HepG2 (cell line): Measurements from ENCODE around the gene HSP90AB1. TPM values are rescaled to one million over a fixed set of nuclear protein-coding genes. Genes with fewer than 3 reads are reported as not detected.
A peak's percentile ranks its signal among the peaks of the same experiment; 100 is the strongest.

Experiments used
- ATF1 ChIP-seq: IDR thresholded peaks from 2 replicates; pipeline ENCODE4 v1.6.1; 2016; ENCODE audit warnings: mild to moderate bottlenecking, control low read depth
- EP300 ChIP-seq, 3 experiments: sonication (generic) in 1 of 3; formaldehyde crosslinking in 1 of 3; IDR thresholded peaks; 2 replicates each; pipeline versions ENCODE4 v1.5.1 to v1.6.1; 2011 to 2020; ENCODE audit warnings: low read depth in 2 of 3, low read length in 2 of 3, borderline replicate concordance in 1 of 3, improper control_type of control experiment in 1 of 3, mild to moderate bottlenecking in 1 of 3, missing genetic modification reagents in 1 of 3, moderate library complexity in 1 of 3
- GATA4 ChIP-seq: sonication (generic); IDR thresholded peaks from 2 replicates; pipeline ENCODE4 v1.6.1; 2016; ENCODE audit warnings: antibody characterized with exemption, low read depth, borderline replicate concordance
- KAT7 ChIP-seq: IDR thresholded peaks from 2 replicates; pipeline ENCODE4 v1.6.1; 2018; ENCODE audit warnings: borderline replicate concordance, missing compliant biosample characterization
- KDM2A ChIP-seq: sonication (generic); formaldehyde crosslinking; IDR thresholded peaks from 2 replicates; pipeline ENCODE4 v1.4.0; 2020; ENCODE audit warnings: low read depth, missing genetic modification reagents, borderline replicate concordance
- KDM5A ChIP-seq: fragments of 200-600 bp; sonication (generic); IDR thresholded peaks from 2 replicates; pipeline ENCODE4 v1.7.0; 2018; ENCODE audit warnings: antibody characterized with exemption, mild to moderate bottlenecking, low read length, borderline replicate concordance
- KLF15 ChIP-seq: sonication (generic); formaldehyde crosslinking; IDR thresholded peaks from 2 replicates; pipeline ENCODE4 v1.8.1; 2023; ENCODE audit warnings: borderline replicate concordance, mild to moderate bottlenecking, inconsistent platforms, missing genetic modification reagents, mixed read lengths
- MAZ ChIP-seq, 2 experiments: sonication (generic) in 1 of 2; formaldehyde crosslinking in 1 of 2; IDR thresholded peaks; 2 replicates each; pipeline versions ENCODE4 v1.5.0 to v1.6.1; 2012 to 2020; ENCODE audit warnings: low read depth in 2 of 2, mild to moderate bottlenecking in 2 of 2, borderline replicate concordance in 1 of 2, improper control_type of control experiment in 1 of 2, low read length in 1 of 2, missing genetic modification reagents in 1 of 2, moderate library complexity in 1 of 2
- NR2F1 ChIP-seq, 2 experiments: fragments of 450-650 bp in 1 of 2; formaldehyde crosslinking in 1 of 2; IDR thresholded peaks; 2 replicates each; pipeline versions ENCODE4 v1.5.0 to v1.6.1; 2016 to 2020; ENCODE audit warnings: mild to moderate bottlenecking in 1 of 2, missing compliant biosample characterization in 1 of 2, missing genetic modification reagents in 1 of 2, moderate library complexity in 1 of 2
- YY1 ChIP-seq: IDR thresholded peaks from 2 replicates; pipeline ENCODE4 v1.6.1; 2011; ENCODE audit warnings: low read length, low read depth, moderate library complexity, mild to moderate bottlenecking; ENCODE audit not compliant: insufficient read depth, insufficient replicate concordance
- ZNF263 ChIP-seq: sonication (generic); formaldehyde crosslinking; IDR thresholded peaks from 2 replicates; pipeline ENCODE4 v1.4.0; 2020; ENCODE audit warnings: missing genetic modification reagents
- ZNF570 ChIP-seq: sonication (generic); formaldehyde crosslinking; IDR thresholded peaks from 2 replicates; pipeline ENCODE4 v1.4.0; 2020; ENCODE audit warnings: mild to moderate bottlenecking, missing genetic modification reagents, borderline replicate concordance
- ZNF781 ChIP-seq: sonication (generic); formaldehyde crosslinking; IDR thresholded peaks from 2 replicates; pipeline ENCODE4 v1.5.1; 2020; ENCODE audit warnings: borderline replicate concordance, mild to moderate bottlenecking, missing genetic modification reagents; ENCODE audit errors: not compliant biosample characterization
- polyA plus RNA-seq, 8 experiments: library from polyadenylated mRNA; depleted of rRNA in 3 of 8; stranded (reverse) in 7 of 8; unstranded in 1 of 8; fragments of >200 nt; fragmentation: Illumina TruSeq in 4 of 8; extraction: Trizol in 4 of 8; gene quantifications; 2 replicates each; pipeline versions ENCODE4 v1.2.1 to v1.2.3, GENCODE V29; 2011 to 2016; ENCODE audit warnings: low read depth in 4 of 8, missing spikeins in 1 of 8, mixed read lengths in 1 of 8; ENCODE audit not compliant: insufficient read depth in 1 of 8
- total RNA-seq, 5 experiments: library from RNA; depleted of rRNA; stranded (reverse); fragments of >200 nt; fragmentation: Illumina TruSeq; extraction: Trizol; gene quantifications; 2 replicates each; pipeline ENCODE4 v1.2.3, GENCODE V29; 2016; ENCODE audit warnings: low read depth in 1 of 5
- TF ChIP-seq, protein P1 (sequence below): IDR thresholded peaks from 2 replicates; pipeline ENCODE4 v1.4.0; 2020; ENCODE audit warnings: mild to moderate bottlenecking, missing genetic modification reagents
- TF ChIP-seq, protein P2 (sequence below): sonication (generic); formaldehyde crosslinking; IDR thresholded peaks from 2 replicates; pipeline ENCODE4 v1.4.0; 2020; ENCODE audit warnings: low read depth, mild to moderate bottlenecking, missing genetic modification reagents
- TF ChIP-seq, protein P3 (sequence below): sonication (generic); formaldehyde crosslinking; IDR thresholded peaks from 2 replicates; pipeline ENCODE4 v1.8.1; 2023; ENCODE audit warnings: mild to moderate bottlenecking, missing genetic modification reagents
- TF ChIP-seq, protein P4 (sequence below): sonication (generic); formaldehyde crosslinking; conservative IDR thresholded peaks from 2 replicates; pipeline ENCODE4 v1.8.0; 2022; ENCODE audit warnings: mild to moderate bottlenecking, moderate library complexity, missing genetic modification reagents

Gene HSP90AB1
- total and polyA plus RNA-seq, 2 of the 13 experiments (the other 11 are each of a cell fraction or from before 2014, with no cell fraction given): 1,325 to 1,472 TPM

DNA sequence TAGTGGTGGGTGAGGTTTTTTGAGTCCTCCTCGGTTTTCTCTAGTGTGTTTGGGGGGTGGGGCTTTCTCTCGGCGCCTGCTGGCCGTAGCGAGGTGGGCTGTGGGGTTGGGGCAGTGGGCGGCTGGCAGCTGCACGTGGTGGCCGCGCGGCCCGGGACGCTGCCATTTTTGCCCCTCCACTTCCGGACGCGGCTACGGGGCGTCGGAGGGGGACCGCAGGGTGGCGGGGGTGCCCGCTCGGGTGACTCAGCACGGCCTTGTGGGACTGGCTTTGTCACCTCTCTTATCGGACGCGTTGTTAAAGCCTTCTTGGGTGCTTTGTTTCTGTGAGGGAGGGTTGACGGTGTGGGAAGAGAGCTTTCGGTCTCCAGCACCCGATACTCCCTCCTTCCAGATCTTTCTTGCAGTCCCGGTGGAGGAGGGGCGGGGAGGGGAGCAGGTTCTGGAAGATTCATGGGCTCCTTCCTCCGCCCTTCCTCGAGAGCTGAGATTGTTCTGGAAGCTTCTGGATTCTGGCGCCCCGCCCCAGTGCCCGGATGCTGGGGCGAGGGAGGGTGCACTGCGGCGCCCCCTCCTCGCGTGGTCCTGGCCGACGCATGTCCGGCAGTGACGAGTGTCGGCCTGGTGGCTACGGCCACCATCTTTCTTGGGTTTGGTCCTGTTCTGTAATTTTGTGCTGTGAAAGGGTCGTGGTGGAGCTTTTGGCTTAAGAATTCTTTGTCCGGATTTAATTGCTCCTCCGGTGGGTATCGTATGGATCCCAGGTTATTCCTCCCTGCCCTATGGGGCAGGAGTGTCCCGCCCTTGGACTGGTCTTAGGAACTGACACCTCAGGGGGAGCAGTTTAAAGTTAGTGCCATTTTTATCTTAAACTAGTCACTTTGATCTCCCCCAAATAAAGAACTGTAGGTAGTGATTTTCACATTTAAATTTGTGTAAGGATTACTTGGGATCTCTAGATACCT lies 719 bp downstream of the HSP90AB1 start (continued):
- TF ChIP-seq, protein P1, sequence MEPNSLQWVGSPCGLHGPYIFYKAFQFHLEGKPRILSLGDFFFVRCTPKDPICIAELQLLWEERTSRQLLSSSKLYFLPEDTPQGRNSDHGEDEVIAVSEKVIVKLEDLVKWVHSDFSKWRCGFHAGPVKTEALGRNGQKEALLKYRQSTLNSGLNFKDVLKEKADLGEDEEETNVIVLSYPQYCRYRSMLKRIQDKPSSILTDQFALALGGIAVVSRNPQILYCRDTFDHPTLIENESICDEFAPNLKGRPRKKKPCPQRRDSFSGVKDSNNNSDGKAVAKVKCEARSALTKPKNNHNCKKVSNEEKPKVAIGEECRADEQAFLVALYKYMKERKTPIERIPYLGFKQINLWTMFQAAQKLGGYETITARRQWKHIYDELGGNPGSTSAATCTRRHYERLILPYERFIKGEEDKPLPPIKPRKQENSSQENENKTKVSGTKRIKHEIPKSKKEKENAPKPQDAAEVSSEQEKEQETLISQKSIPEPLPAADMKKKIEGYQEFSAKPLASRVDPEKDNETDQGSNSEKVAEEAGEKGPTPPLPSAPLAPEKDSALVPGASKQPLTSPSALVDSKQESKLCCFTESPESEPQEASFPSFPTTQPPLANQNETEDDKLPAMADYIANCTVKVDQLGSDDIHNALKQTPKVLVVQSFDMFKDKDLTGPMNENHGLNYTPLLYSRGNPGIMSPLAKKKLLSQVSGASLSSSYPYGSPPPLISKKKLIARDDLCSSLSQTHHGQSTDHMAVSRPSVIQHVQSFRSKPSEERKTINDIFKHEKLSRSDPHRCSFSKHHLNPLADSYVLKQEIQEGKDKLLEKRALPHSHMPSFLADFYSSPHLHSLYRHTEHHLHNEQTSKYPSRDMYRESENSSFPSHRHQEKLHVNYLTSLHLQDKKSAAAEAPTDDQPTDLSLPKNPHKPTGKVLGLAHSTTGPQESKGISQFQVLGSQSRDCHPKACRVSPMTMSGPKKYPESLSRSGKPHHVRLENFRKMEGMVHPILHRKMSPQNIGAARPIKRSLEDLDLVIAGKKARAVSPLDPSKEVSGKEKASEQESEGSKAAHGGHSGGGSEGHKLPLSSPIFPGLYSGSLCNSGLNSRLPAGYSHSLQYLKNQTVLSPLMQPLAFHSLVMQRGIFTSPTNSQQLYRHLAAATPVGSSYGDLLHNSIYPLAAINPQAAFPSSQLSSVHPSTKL (CRISPR knock-in tag): peak; percentile 30; the same call in 1 of the 2 replicates
- TF ChIP-seq KLF15 (CRISPR knock-in tag) (peak; percentile 72; the same call in 1 of the 2 replicates), MAZ (IDR thresholded peaks at IDR 0.05; ENCODE audit: borderline replicate concordance, low read depth, low read length) (no peak), MAZ (CRISPR knock-in tag; IDR thresholded peaks at IDR 0.05; ENCODE audit: low read depth) (no peak; the same call in 1 of the 2 replicates), EP300 (IDR thresholded peaks at IDR 0.05; ENCODE audit: low read depth in 2 of 2, low read length in 2 of 2) (peak in 1 of 2 experiments; percentile 35; a peak in 1 of 4 replicates), EP300 (CRISPR knock-in tag; IDR thresholded peaks at IDR 0.05; ENCODE audit: borderline replicate concordance) (0 out of 2 replicates have a peak, but pooled peaks have one; percentile 13), ZNF781 (CRISPR knock-in tag) (peak; percentile 50), KDM5A (peak; percentile 28), GATA4 (no peak), ATF1 (no peak), ZNF570 (CRISPR knock-in tag) (peak; percentile 51; the same call in 1 of the 2 replicates), NR2F1 (CRISPR knock-in tag; IDR thresholded peaks at IDR 0.05) (peak; percentile 7 to 26; a peak in 1 of 4 replicates), KDM2A (CRISPR knock-in tag) (peak; percentile 58; the same call in 1 of the 2 replicates), KAT7 (peak; percentile 86; the same call in 1 of the 2 replicates), YY1 (peak; percentile 91), ZNF263 (CRISPR knock-in tag) (no peak)
- TF ChIP-seq, protein P2, sequence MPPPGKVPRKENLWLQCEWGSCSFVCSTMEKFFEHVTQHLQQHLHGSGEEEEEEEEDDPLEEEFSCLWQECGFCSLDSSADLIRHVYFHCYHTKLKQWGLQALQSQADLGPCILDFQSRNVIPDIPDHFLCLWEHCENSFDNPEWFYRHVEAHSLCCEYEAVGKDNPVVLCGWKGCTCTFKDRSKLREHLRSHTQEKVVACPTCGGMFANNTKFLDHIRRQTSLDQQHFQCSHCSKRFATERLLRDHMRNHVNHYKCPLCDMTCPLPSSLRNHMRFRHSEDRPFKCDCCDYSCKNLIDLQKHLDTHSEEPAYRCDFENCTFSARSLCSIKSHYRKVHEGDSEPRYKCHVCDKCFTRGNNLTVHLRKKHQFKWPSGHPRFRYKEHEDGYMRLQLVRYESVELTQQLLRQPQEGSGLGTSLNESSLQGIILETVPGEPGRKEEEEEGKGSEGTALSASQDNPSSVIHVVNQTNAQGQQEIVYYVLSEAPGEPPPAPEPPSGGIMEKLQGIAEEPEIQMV: peak; percentile 15; the same call in 1 of the 2 replicates
- TF ChIP-seq, protein P3, sequence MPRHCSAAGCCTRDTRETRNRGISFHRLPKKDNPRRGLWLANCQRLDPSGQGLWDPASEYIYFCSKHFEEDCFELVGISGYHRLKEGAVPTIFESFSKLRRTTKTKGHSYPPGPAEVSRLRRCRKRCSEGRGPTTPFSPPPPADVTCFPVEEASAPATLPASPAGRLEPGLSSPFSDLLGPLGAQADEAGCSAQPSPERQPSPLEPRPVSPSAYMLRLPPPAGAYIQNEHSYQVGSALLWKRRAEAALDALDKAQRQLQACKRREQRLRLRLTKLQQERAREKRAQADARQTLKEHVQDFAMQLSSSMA: no peak
- TF ChIP-seq, protein P4, sequence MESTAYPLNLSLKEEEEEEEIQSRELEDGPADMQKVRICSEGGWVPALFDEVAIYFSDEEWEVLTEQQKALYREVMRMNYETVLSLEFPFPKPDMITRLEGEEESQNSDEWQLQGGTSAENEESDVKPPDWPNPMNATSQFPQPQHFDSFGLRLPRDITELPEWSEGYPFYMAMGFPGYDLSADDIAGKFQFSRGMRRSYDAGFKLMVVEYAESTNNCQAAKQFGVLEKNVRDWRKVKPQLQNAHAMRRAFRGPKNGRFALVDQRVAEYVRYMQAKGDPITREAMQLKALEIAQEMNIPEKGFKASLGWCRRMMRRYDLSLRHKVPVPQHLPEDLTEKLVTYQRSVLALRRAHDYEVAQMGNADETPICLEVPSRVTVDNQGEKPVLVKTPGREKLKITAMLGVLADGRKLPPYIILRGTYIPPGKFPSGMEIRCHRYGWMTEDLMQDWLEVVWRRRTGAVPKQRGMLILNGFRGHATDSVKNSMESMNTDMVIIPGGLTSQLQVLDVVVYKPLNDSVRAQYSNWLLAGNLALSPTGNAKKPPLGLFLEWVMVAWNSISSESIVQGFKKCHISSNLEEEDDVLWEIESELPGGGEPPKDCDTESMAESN (CRISPR knock-in tag): 0 out of 2 replicates have a peak, but pooled peaks have one; percentile 31
